ENCODE results near the gene HORMAD2.
"Not testable (repeated sequence)": the region's sequence is repeated elsewhere in the genome, so short reads cannot be mapped to it uniquely, and the experiment has no call there.

Gene HORMAD2

GRCh38 chr22:30212363-30212995 is 132.2 kb downstream of the HORMAD2 start:
- DNase-seq: no peak

GRCh38 chr22:30212996-30213441 is 132.8 kb downstream of the HORMAD2 start:
- no peak for DNase-seq

GRCh38 chr22:30214703-30215407 is 134.6 kb downstream of the HORMAD2 start:
- DNase-seq: no peak

GRCh38 chr22:30216272-30216671 is 136.0 kb downstream of the HORMAD2 start:
- DNase-seq: not testable (repeated sequence)

- no peak for DNase-seq
Observed at GRCh38 chr22:30216710-30217109, 136.4 kb downstream of the HORMAD2 start.

GRCh38 chr22:30217698-30218560 is 137.7 kb downstream of the HORMAD2 start:
- DNase-seq: no peak

- DNase-seq: no peak
Observed at GRCh38 chr22:30219049-30219654, 138.9 kb downstream of the HORMAD2 start.

- DNase-seq: no peak
Observed at GRCh38 chr22:30219668-30220278, 139.5 kb downstream of the HORMAD2 start.

- DNase-seq: no peak
Observed at GRCh38 chr22:30220338-30221012, 140.2 kb downstream of the HORMAD2 start.

GRCh38 chr22:30221121-30221992 is 141.1 kb downstream of the HORMAD2 start:
- DNase-seq: no peak

- no peak for DNase-seq
Observed at GRCh38 chr22:30222321-30222720, 142.1 kb downstream of the HORMAD2 start.

- DNase-seq: no peak
Observed at GRCh38 chr22:30223303-30223702, 143.0 kb downstream of the HORMAD2 start.

- DNase-seq: no peak
Observed at GRCh38 chr22:30224161-30224857, 144.0 kb downstream of the HORMAD2 start.

GRCh38 chr22:30225220-30225927 is 145.1 kb downstream of the HORMAD2 start:
- DNase-seq: no peak

GRCh38 chr22:30226192-30226832 is 146.0 kb downstream of the HORMAD2 start:
- DNase-seq: no peak

Data from NCI-H446 (cell line).